ENCODE results near the gene PHYKPL.

PHYKPL gene

DNA sequence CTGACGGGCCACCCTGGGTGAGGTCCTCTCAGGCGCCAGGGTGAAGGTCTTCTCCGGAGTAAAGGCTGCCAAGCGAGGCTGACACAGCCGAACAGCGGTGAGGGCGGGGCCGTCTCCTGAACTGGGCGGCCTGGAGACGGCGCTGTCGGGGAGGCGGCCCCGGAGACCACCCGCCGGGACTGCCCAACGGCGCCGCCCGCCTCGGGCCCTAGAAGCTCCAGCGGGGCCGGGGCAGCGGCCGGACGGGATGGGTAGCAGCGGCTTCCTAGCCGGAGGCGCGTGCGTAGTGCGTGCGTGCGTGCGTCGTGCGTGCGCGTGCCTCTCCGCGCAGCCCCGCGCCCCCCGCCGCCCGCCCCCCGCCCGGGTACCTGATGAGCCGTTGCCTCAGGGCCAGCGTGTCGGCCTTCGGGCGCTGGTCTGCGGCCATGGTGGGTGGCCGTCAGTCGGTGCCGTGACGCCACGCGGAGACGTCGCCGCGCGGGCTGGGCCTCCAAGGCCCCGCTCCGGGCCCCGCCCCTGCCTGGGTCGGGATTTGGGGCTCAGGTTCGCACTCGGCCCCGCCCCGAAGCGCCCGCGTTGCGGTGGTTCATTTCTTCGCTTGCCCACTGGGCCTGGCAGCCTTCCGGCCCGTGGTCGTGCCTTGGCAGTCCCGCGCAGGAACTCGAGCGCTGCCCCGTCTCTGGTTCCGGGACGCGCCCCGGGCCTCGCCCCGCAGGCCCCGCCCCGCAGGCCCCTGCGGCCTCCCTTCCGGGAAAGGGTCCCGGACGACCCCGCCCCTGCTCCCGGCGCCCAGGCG lies at the start of gene PHYKPL:
PHYKPL (minus strand) TSS at position 679 of the 796 bp plus-strand sequence; CDS start at position 427, 252 bp downstream.
- peak; percentile 37 to 67 (median 54) for DNase-seq (ENCODE audit: low read depth in 3 of 3)

DNA sequence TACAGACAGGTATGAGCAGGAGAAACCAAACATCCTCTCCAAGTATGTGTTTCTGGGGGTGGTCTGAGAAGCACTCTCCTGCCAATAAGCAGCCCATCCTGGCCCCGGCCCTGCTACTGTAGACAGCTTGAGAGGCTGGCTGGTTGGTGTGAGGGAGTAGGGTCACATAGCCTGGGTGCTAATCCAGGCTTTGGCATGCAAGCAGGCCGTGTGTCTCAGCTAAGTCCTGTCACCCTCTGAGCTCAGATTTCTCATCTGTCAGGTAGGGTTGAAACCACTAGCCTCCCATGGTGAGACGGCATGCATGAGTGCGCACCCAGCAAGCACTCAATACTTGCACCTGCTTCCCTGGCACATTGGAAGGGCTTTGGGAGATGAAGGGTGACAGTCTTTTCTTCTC lies 49.8 kb upstream of the PHYKPL start:
- no peak for DNase-seq (ENCODE audit: low read depth in 3 of 3)

DNA sequence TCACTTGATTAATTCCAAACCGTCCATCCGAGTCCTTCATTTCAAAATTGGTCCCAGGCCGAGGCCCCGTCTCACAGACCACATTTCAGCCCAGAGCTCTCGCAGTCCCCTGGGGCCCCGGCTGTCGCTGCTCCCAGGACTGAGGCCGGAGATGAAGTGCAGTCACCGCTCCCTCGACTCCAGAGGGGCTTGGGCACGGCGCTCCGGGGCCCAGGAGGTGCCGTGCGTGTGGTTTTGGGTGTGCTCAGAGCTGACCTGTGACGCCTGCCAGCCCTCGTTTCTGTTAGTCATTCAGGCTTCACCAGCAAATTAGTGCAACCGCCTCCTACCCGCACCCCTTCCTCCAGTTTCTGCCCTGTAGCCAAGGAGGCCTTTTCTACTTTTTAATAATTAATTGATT lies 48.7 kb upstream of the PHYKPL start:
- no peak for DNase-seq (ENCODE audit: low read depth in 3 of 3)

DNA sequence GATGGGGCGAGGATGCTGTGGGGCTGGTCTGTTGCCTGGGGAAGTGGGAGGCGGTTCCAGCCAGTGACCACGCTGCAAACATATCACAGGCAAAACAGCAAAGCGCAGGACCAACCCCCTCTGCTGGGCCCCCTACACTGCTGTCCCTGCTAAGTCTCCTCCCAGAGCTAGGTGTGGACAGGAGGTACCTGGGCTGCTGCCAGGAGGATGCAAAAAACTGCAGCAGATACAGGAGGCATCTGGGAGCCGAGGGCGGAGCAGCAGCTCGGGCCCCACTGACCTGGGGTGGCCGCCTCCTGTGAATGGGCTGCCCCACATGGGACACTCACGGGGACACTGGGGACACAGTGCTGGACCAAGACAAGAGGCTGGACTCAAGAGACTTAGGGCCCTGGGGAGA lies 48.0 kb upstream of the PHYKPL start:
- DNase-seq (ENCODE audit: low read depth in 3 of 3) = no peak

- peak; percentile 18 to 60 (median 49) for DNase-seq (ENCODE audit: low read depth in 3 of 3)
Measured at GRCh38 chr5:178279723-178280438, 47.3 kb upstream of the PHYKPL start.

GRCh38 chr5:178279026-178279722 lies 46.6 kb upstream of the PHYKPL start:
- no peak for DNase-seq (ENCODE audit: low read depth in 3 of 3)

DNA sequence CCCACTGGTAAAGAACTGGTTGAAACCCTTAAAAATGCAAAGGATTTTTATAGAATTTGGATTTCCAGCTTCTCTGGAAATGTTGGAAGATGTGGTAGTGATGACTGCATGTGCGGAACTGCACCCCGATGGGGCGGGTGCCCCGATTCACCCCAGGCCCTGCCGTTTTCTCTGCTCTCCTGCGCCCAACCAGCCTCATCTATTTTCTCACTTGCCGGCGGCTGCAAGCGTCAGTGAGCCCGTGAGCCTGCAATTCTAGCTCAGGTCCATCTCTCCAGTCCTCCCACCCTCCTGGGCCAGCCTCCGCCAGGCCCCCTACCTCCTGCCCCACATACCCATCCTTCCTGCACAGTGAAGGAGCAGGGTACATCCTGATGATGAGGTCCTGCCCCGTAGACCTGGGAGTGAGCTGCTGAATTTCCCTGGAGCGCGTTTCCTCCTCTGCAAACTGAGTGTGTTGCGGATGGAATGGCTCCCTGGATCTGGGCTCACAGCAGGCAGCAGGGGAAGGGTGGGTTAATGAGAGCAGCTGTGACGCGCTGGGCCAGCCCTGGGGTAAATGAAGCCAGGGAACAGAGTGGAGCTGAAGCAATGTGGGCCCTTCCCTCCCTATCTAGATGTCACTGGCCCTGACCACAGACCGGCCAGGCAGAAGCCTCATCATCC lies 45.9 kb upstream of the PHYKPL start:
- DNase-seq (ENCODE audit: low read depth in 3 of 3) = no peak

- DNase-seq (ENCODE audit: low read depth in 3 of 3) = no peak
Measured at GRCh38 chr5:178277866-178278265, 45.3 kb upstream of the PHYKPL start.

GRCh38 chr5:178277346-178277745 lies 44.7 kb upstream of the PHYKPL start:
- no peak for DNase-seq (ENCODE audit: low read depth in 3 of 3)

DNA sequence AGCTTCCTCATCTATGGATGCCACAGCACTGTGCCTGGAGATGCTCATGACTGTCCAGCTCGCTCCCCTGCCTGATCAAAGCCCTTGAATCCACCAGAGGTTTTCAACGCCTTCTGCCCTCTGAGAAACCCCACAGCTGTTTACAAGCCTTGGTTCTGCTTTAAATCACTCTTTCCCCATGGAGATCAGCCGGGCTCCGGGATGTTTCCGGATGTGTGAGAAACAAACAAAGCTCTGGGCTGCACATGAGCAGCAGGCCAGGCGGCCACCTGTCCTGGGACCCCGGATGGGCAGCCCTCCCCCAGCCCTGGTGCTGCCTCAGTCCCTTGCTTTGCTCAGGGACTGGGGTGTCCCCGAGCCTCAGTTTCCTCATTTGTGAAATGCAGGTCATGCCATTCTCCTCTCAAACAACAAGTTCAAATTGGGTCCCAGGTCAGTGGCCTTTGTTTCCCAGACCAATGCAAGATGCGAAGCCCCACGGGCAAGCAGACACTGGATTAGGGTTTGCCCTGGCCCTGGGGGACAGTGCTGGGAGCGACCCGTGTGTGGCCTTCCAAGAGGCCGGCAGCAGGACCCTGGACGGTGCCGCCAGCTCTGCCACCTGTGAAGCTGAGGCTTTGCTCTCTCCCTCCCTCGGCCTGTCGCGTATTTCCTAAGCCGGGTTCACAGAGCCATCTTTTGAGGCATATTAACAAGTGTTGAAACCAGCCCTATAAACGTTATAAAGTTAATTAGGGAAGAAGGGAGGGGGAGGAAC lies 42.4 kb upstream of the PHYKPL start:
- no peak for DNase-seq (ENCODE audit: low read depth in 3 of 3)

GRCh38 chr5:178273665-178274541 lies 41.3 kb upstream of the PHYKPL start:
- DNase-seq (ENCODE audit: low read depth in 3 of 3) = no peak

GRCh38 chr5:178273041-178273440 lies 40.4 kb upstream of the PHYKPL start:
- no peak for DNase-seq (ENCODE audit: low read depth in 3 of 3)

GRCh38 chr5:178272591-178272990 lies 40.0 kb upstream of the PHYKPL start:
- no peak for DNase-seq (ENCODE audit: low read depth in 3 of 3)

- no peak for DNase-seq (ENCODE audit: low read depth in 3 of 3)
Measured at GRCh38 chr5:178271726-178272479, 39.3 kb upstream of the PHYKPL start.

DNA sequence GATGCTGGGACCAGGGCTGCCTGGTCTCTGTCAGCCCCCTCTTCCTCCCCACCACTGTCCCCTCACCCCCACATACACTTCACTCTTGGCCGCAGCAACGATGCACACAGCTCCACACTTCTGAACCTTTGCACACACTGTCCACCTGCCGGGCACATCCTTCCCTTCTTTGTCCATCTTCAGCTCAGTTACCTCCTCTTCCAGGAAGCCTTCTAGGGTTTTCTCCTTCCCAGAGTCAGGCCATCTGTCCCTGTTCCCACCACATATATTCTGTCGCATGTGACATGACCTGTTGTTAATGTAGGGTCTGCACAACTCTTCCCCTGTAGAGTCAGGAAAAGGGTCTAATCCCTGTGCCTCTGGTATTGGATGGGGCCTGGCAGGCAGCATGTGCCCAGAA lies 38.6 kb upstream of the PHYKPL start:
- DNase-seq (ENCODE audit: low read depth in 3 of 3) = no peak

DNA sequence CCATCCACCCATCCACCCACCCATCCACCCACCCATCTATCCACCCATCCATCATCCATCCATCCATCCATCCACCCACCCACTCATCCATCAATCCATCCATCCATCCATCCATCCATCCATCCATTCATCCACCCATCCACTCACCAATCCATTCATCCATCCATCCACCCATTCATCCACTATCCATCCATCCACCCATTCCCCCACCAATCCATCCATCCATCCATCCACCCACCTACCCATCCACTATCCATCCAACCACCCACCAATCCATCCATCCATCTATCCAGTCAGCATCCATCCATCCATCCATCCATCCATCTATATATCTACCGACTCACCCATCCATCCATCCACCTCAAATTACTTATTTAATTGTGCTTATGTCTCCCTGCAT lies 36.9 kb upstream of the PHYKPL start:
- DNase-seq (ENCODE audit: low read depth in 3 of 3) = no peak

GRCh38 chr5:178267876-178268275 lies 35.3 kb upstream of the PHYKPL start:
- DNase-seq (ENCODE audit: low read depth in 3 of 3) = no peak

GRCh38 chr5:178267245-178267644 lies 34.6 kb upstream of the PHYKPL start:
- DNase-seq (ENCODE audit: low read depth in 3 of 3) = no peak

DNA sequence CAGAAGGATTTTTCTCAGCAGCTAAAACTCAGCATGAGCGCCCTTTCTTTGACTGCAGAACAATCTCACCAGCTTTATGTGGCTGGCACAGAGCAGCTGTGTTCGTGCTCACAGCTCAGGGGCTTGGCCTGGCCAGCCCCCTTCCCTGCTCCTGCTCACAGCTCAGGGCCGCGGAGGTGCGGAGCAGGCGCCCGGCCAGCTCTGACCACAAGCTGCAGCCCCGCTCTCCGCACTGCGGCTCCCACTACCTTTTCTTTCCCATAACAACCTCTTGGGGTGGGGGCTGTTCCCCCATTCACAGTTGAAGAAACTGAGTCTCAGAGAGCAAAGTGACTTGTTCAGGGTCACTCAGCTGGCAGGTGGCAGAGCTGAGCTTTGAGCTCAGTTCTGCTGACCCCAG lies 34.0 kb upstream of the PHYKPL start:
- no peak for DNase-seq (ENCODE audit: low read depth in 3 of 3)

DNA sequence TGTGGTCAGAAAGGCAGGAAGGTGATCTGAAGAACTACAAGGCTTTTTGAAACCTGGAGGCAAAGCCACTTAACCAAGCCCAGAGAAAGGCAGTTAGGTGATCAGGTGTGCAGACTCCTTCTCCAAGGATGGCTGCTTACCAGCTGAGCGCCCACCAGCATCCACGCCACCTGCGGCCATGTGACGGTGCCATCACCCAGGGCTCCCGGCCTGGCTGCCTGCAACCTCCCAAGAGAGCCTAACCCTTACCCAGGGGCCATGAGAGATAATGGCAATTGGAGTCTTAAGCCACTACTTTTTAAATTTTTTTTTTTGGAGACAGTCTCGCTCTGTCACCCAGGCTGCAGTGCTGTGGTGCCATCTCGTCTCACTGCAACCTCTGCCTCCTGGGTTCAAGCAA lies 33.1 kb upstream of the PHYKPL start:
- DNase-seq (ENCODE audit: low read depth in 3 of 3) = no peak
